AG09309 (cell line): Measurements from ENCODE around the gene PKIB.

ENCODE experiments used
- DNase-seq: peaks from one replicate; pipeline ENCODE4 v3.0.0-alpha.2; 2010; ENCODE audit warnings: low read depth
- H3K4me3 ChIP-seq: 2 replicates; pipeline ENCODE4 v1.5.1; 2011; ENCODE audit warnings: mild to moderate bottlenecking, low read depth, low read length, moderate library complexity; ENCODE audit not compliant: control insufficient read depth
- TF ChIP-seq, protein P1 (sequence below): IDR thresholded peaks from 2 replicates; pipeline ENCODE4 v1.5.1; 2011; ENCODE audit warnings: mild to moderate bottlenecking, low read depth, low read length, inconsistent platforms; ENCODE audit not compliant: insufficient read depth, control insufficient read depth; ENCODE audit errors: missing control alignments

PKIB gene

GRCh38 chr6:122758927-122759334, 148.7 kb downstream of the PKIB start:
- H3K4me3 ChIP-seq, result no peak overlapping the region
- no peak for DNase-seq
- TF ChIP-seq, protein P1, sequence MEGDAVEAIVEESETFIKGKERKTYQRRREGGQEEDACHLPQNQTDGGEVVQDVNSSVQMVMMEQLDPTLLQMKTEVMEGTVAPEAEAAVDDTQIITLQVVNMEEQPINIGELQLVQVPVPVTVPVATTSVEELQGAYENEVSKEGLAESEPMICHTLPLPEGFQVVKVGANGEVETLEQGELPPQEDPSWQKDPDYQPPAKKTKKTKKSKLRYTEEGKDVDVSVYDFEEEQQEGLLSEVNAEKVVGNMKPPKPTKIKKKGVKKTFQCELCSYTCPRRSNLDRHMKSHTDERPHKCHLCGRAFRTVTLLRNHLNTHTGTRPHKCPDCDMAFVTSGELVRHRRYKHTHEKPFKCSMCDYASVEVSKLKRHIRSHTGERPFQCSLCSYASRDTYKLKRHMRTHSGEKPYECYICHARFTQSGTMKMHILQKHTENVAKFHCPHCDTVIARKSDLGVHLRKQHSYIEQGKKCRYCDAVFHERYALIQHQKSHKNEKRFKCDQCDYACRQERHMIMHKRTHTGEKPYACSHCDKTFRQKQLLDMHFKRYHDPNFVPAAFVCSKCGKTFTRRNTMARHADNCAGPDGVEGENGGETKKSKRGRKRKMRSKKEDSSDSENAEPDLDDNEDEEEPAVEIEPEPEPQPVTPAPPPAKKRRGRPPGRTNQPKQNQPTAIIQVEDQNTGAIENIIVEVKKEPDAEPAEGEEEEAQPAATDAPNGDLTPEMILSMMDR, result no peak

DNA sequence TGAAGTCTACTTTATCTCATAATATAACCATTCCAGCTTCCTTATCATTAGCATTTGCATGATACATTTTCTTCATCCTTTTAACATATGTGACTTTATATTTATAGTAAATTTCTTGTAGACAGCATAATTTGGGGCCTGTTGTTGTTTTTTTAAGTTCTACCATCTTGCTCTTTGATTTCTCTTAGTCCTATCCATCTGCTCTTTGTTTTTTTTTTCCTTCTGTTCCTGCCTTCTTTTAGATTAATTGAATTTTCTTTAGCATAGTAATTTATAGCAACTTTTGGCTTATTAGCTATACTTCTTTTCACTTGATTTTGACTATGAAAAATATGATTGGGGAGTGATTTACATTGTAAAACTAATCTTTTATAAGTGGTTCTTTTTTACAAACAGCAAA, 150.1 kb downstream of the PKIB start:
- TF ChIP-seq, protein P1, result no peak
- DNase-seq, result no peak
- H3K4me3 ChIP-seq, result no peak overlapping the region

- no peak overlapping the region for H3K4me3 ChIP-seq
- DNase-seq, result no peak
- TF ChIP-seq, protein P1, result no peak
Measured at GRCh38 chr6:122766256-122766655, 156.1 kb downstream of the PKIB start.

DNA sequence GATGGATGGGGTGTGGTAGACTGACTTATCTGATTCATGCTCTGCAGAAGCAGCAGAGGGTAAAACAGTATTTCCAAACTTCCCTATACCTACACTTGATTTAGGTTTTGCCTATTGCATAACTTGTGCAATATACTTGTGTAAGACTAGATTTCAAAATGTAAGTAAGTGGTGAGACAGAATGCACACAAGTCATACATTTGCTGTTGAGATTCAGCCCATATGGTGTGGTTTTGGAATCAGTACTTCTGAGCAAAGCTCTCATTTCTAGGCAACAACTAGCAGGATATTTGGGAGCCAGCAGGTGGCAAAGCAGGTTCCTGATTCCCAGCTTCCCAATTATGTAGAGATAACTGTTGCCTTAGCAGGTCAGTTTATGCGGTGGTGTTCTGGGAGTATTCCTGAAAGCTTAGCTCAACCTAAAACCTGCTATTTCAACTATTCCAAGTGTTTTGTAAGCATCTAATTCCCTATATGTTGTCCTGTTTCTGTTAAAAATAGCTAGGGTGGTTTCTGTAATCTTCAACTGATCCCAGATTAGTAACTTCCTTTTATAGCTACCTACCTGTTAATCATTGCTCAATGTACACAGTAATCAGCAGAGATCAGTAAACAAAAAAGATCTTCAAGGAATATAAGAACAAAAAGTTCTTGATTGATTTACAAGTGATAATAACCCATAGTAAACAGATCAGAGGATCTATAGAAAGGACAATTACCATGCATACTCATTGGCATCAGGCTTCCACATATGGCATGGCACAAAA, 160.8 kb downstream of the PKIB start:
- TF ChIP-seq, protein P1, result peak; percentile 7
- no peak overlapping the region for H3K4me3 ChIP-seq
- DNase-seq, result no peak

DNA sequence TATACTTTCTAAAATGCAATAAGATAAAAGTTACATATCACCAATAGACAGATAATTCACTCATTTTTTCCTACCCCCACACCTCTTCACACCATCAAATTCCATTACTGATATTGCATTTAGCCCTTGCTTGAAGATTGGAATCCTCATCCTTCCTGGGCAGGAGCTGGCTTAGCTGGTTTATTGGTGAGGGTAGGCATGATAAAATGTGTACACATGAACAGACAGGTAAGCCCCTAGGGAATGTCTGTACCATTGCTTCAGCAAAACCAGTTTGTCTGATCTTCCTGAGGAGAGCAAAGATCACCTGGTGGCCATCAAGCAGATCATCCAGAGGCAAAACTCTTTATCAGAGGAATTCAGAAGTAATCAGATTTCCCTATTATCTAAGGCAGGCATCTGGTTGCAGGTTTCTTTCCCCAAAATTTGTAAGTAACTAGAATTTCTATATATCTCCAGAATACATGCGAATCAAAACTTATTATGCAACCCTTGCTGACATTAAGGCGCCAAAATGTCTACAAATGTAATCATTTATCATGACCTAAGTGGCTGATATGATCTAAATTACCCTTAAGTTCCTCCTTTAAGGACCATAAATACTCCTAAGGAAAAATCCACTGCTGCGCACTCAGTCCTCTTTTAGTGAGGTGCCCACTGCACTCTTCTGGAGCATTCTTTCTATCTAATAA, 162.7 kb downstream of the PKIB start:
- H3K4me3 ChIP-seq, result no peak overlapping the region
- TF ChIP-seq, protein P1, result no peak
- DNase-seq, result no peak
